HCT116 (cell line): ENCODE results near the gene ARHGAP40. TPM values are rescaled to one million over a fixed set of nuclear protein-coding genes. Genes with fewer than 3 reads are reported as not detected.
A peak's percentile ranks its signal among the peaks of the same experiment; 100 is the strongest.

Source experiments
- ATAC-seq: fragments of 200-7000 bp; cut with Tn5 transposase; 2 replicates; pipeline ENCODE4 v1.9.1; 2020; ENCODE audit warnings: mild to moderate bottlenecking, moderate library complexity
- Bru-seq: library from RNA; stranded (reverse); fragments of 400-500 nt; gene quantifications from one replicate; lab custom pipeline; 2021; lab: Mats Ljungman, UMichigan
- BruChase-seq, 2 experiments: library from RNA; stranded (reverse); fragments of 400-500 nt; gene quantifications; one replicate each; lab custom pipeline; 2021; lab: Mats Ljungman, UMichigan
- BruUV-seq: library from RNA; stranded (reverse); fragments of 400-500 nt; replicated peaks from 2 replicates; lab custom pipeline; 2021; lab: Mats Ljungman, UMichigan
- CTCF ChIA-PET: fragments of 300-600 bp; sonication (Branson Sonifier 250); formaldehyde crosslinking; loops from one replicate; lab custom pipeline; 2021; ENCODE audit warnings: antibody characterized with exemption; lab: Charles Lee
- POLR2A ChIA-PET: fragments of 300-600, 350-600 bp; sonication (Branson Sonifier 250); formaldehyde crosslinking; loops from one replicate; lab custom pipeline; 2021; ENCODE audit warnings: antibody characterized with exemption; lab: Charles Lee
- RAD21 ChIA-PET, 2 experiments: fragments of 300-600 bp; sonication (Branson Sonifier 250); formaldehyde crosslinking; loops; one replicate each; lab custom pipeline; 2023; ENCODE audit warnings: low total read pairs in 2 of 2; ENCODE audit not compliant: uncharacterized antibody in 2 of 2, unreplicated experiment in 2 of 2, low non-redundant PET in 1 of 2; lab: Charles Lee
- DNase-seq: peaks from one replicate; pipeline ENCODE4 v3.0.0-alpha.2; 2010; ENCODE audit warnings: low read depth, low spot score
- H2AFZ ChIP-seq: fragments of 200-600 bp; shearing (Covaris generic), sonication (generic); 2 replicates; pipeline ENCODE4 v1.6.1; 2017; ENCODE audit warnings: low read depth, mixed run types, mixed read lengths, antibody characterized with exemption, low read length; ENCODE audit not compliant: poor library complexity, severe bottlenecking
- H3K27ac ChIP-seq: 2 replicates; pipeline ENCODE4 v1.5.1; 2012; ENCODE audit warnings: low read depth, low read length
- H3K27me3 ChIP-seq: fragments of 200-600 bp; sonication (generic); 2 replicates; pipeline ENCODE4 v1.6.1; 2016; ENCODE audit warnings: mixed run types, low read length, mixed read lengths; ENCODE audit not compliant: insufficient read depth
- H3K36me3 ChIP-seq, 2 experiments: fragments of 200-500 bp in 1 of 2; fragments of 200-600 bp in 1 of 2; sonication (Bioruptor generic) in 1 of 2; sonication (generic) in 1 of 2; 2 replicates each; pipeline versions ENCODE4 v1.5.1 to v1.6.1; 2014 to 2016; ENCODE audit warnings: low read length in 2 of 2, inconsistent platforms in 1 of 2, mixed read lengths in 1 of 2, mixed run types in 1 of 2; ENCODE audit not compliant: insufficient read depth in 2 of 2, control insufficient read depth in 1 of 2
- H3K4me1 ChIP-seq, 2 experiments: fragments of 200-600 bp in 1 of 2; sonication (generic) in 1 of 2; 2 replicates each; pipeline versions ENCODE4 v1.5.1 to v1.6.1; 2012 to 2017; ENCODE audit warnings: low read length in 2 of 2, inconsistent platforms in 1 of 2, mild to moderate bottlenecking in 1 of 2, mixed read lengths in 1 of 2, mixed run types in 1 of 2, moderate library complexity in 1 of 2; ENCODE audit not compliant: insufficient read depth in 2 of 2, control insufficient read depth in 1 of 2
- H3K4me2 ChIP-seq: fragments of 200-600 bp; sonication (generic); 2 replicates; pipeline ENCODE4 v1.6.1; 2017; ENCODE audit warnings: mixed run types, low read length, mixed read lengths
- H3K4me3 ChIP-seq, 2 experiments: fragments of 200-600 bp in 1 of 2; sonication (generic) in 1 of 2; replicated peaks in 1 of 2; 2 replicates each; pipeline ENCODE4 v1.5.1; 2011 to 2016; ENCODE audit warnings: low read length in 2 of 2, control low read depth in 1 of 2, low read depth in 1 of 2, mild to moderate bottlenecking in 1 of 2, mixed read lengths in 1 of 2, mixed run types in 1 of 2
- H3K79me2 ChIP-seq: fragments of 200-600 bp; sonication (generic); 2 replicates; pipeline ENCODE4 v1.6.1; 2017; ENCODE audit warnings: mild to moderate bottlenecking, mixed run types, low read length, moderate library complexity, mixed read lengths; ENCODE audit not compliant: insufficient read depth
- H3K9ac ChIP-seq: fragments of 200-600 bp; sonication (generic); 2 replicates; pipeline ENCODE4 v1.6.1; 2016; ENCODE audit warnings: low read length, mixed read lengths
- H3K9me2 ChIP-seq: fragments of 200-600 bp; sonication (generic), shearing (Covaris generic); 2 replicates; pipeline ENCODE4 v1.6.1; 2017; ENCODE audit warnings: mixed run types, mild to moderate bottlenecking, moderate library complexity; ENCODE audit not compliant: insufficient read depth
- H3K9me3 ChIP-seq, 2 experiments: fragments of 200-500 bp in 1 of 2; fragments of 200-600 bp in 1 of 2; sonication (Bioruptor generic) in 1 of 2; sonication (generic) in 1 of 2; 2 replicates each; pipeline ENCODE4 v1.6.1; 2014 to 2017; ENCODE audit warnings: low read length in 2 of 2, mixed read lengths in 2 of 2, inconsistent platforms in 1 of 2, low read depth in 1 of 2, mild to moderate bottlenecking in 1 of 2, mixed run types in 1 of 2, moderate library complexity in 1 of 2; ENCODE audit not compliant: control insufficient read depth in 1 of 2, insufficient read depth in 1 of 2
- H4K20me1 ChIP-seq: fragments of 200-600 bp; sonication (generic), shearing (Covaris generic); 2 replicates; pipeline ENCODE4 v1.6.1; 2017; ENCODE audit warnings: mixed run types, mild to moderate bottlenecking, moderate library complexity; ENCODE audit not compliant: insufficient read depth
- CBX3 ChIP-seq: IDR thresholded peaks from 2 replicates; pipeline ENCODE4 v1.6.1; 2012; ENCODE audit warnings: low read depth
- CEBPB ChIP-seq: IDR thresholded peaks from 2 replicates; pipeline ENCODE4 v1.6.1; 2012; ENCODE audit warnings: low read depth
- ELF1 ChIP-seq: IDR thresholded peaks from 2 replicates; pipeline ENCODE4 v1.6.1; 2012; ENCODE audit warnings: low read depth, borderline replicate concordance
- FOSL1 ChIP-seq: IDR thresholded peaks from 2 replicates; pipeline ENCODE4 v1.6.1; 2012; ENCODE audit warnings: low read depth
- JUND ChIP-seq: IDR thresholded peaks from 2 replicates; pipeline ENCODE4 v1.6.1; 2012
- POLR2A ChIP-seq: IDR thresholded peaks from 2 replicates; pipeline ENCODE4 v1.7.0; 2011; ENCODE audit warnings: borderline replicate concordance; ENCODE audit not compliant: insufficient read depth, insufficient read length; ENCODE audit errors: extremely low read depth
- POLR2AphosphoS5 ChIP-seq: IDR thresholded peaks from 2 replicates; pipeline ENCODE4 v1.6.1; 2011; ENCODE audit warnings: mild to moderate bottlenecking, low read depth, low read length, moderate library complexity
- SIN3A ChIP-seq: IDR thresholded peaks from 2 replicates; pipeline ENCODE4 v1.6.1; 2012; ENCODE audit warnings: low read depth
- SRF ChIP-seq: IDR thresholded peaks from 2 replicates; pipeline ENCODE4 v1.6.1; 2012; ENCODE audit warnings: low read depth
- TCF7L2 ChIP-seq: IDR thresholded peaks from 2 replicates; pipeline ENCODE4 v1.7.0; 2011; ENCODE audit warnings: borderline replicate concordance, inconsistent platforms; ENCODE audit not compliant: insufficient read depth, insufficient read length; ENCODE audit errors: extremely low read depth
- YY1 ChIP-seq: IDR thresholded peaks from 2 replicates; pipeline ENCODE4 v1.6.1; 2011; ENCODE audit warnings: low read length, low read depth, moderate library complexity, mild to moderate bottlenecking; ENCODE audit not compliant: insufficient replicate concordance; ENCODE audit errors: extremely low read depth
- ZFX ChIP-seq: fragments of 450-650 bp; IDR thresholded peaks from 2 replicates; pipeline ENCODE4 v1.6.1; 2017
- intact Hi-C: fragments of 100-400 bp; cut with micrococcal nuclease; formaldehyde crosslinking; loops from 2 replicates; pipeline ENCODE4 v1.10.0; 2022
- long read RNA-seq: library from polyadenylated mRNA; unstranded; transcript quantifications from one replicate; pipeline ENCODE4 v2.0.0, GENCODE V29; 2021; ENCODE audit not compliant: unreplicated experiment
- polyA plus RNA-seq: library from polyadenylated mRNA; unstranded; fragments of >200 nt; gene quantifications from 2 replicates; pipeline ENCODE4 v1.2.1, GENCODE V29; 2012; ENCODE audit warnings: missing spikeins
- total RNA-seq: library from RNA; stranded (reverse); gene quantifications from one replicate; pipeline ENCODE4 v1.2.1, GENCODE V29; 2021; ENCODE audit not compliant: unreplicated experiment
- TF ChIP-seq, protein P1 (sequence below): IDR thresholded peaks from 2 replicates; pipeline ENCODE4 v1.6.1; 2012; ENCODE audit warnings: low read depth
- TF ChIP-seq, protein P2 (sequence below): IDR thresholded peaks from 2 replicates; pipeline ENCODE4 v1.6.1; 2012
- TF ChIP-seq, protein P3 (sequence below), 3 experiments: fragments of 200-600 bp in 1 of 3; sonication (generic) in 1 of 3; IDR thresholded peaks in 2 of 3; conservative IDR thresholded peaks in 1 of 3; 2 replicates each; pipeline ENCODE4 v1.5.1; 2012 to 2017; ENCODE audit warnings: low read depth in 2 of 3, low read length in 2 of 3, antibody characterized with exemption in 1 of 3, borderline replicate concordance in 1 of 3, control low read depth in 1 of 3, mild to moderate bottlenecking in 1 of 3, mixed read lengths in 1 of 3, mixed run types in 1 of 3, moderate library complexity in 1 of 3; ENCODE audit not compliant: insufficient read depth in 1 of 3
- TF ChIP-seq, protein P4 (sequence below): IDR thresholded peaks from 2 replicates; pipeline ENCODE4 v1.6.1; 2011; ENCODE audit warnings: mild to moderate bottlenecking, low read length, moderate library complexity; ENCODE audit not compliant: insufficient replicate concordance; ENCODE audit errors: extremely low read depth

ARHGAP40 gene
- total RNA-seq = 3.4 TPM
- polyA plus RNA-seq = 3.8 and 4.6 TPM in 2 replicates
- Bru-seq, nascent RNA = percentile 55 among the genes with signal in this experiment
- BruChase-seq, experiment 1, labeled RNA remaining after a 6-hour chase = percentile 51 among the genes with signal in this experiment
- BruChase-seq, experiment 2, labeled RNA remaining after a 2-hour chase = percentile 52 among the genes with signal in this experiment
- long read RNA-seq, partial matches to known transcripts = 0 of 2 reads
- long read RNA-seq, other reads (novel, unspliced or antisense) = 2 of 2 reads

DNA sequence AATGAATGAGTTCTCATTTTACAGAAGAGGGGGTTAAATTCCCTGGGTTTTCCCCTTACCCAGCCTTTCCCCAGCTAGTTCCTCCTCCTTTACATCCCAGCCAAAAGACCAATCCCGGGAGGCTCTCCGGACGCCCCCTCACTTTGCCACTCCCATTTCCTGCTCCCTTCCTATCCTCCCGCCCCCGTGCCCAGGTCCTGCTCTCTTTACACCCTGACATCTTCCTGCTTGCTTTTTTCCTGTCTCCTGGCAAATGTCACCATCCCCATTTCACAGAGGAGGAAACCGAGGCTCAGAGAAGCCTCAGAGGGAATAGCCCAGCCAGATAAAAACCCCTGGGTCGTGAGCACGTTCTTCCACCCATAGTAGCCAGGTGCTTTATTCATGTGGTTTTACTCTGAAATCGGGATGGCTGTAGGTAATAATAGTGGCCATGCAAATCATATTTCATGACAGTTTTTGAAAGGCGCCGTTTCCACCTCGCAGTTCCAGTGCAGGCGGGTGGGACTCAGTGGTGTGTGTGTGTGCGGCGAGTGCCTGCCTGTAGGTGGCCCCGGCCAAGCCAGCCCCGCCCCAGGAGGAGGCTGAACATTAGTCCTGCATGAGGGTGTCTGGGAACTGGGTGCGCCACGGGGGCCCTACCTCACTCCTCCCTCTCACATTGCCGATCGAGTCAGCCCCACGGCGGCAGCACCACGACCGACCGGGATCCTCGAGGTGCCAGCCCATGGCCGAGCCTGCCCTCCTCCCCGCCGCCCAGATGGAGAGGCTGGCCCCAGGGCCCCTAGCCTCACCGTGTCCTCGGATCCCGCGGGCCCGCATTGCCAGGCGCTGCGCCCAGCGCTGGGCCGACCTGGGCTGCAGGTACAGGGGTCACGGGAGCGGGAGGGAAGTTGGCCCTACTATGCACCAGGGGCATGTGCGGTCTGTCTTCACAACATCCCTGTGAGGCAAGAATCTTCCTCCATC is at the start of gene ARHGAP40:
TSS of gene ARHGAP40 (plus strand) at position 594 of the 969 bp plus-strand sequence.
- Histone ChIP-seq H3K9ac (peak within 1 kb of the TSS; percentile 58), H3K27me3 (no peaks in the 10 kb centered on the region), H3K4me2 (peak within 1 kb of the TSS; percentile 98), H3K4me3 (peak within 1 kb of the TSS; percentile 58 to 68), H3K79me2 (no peaks in the 10 kb centered on the region), H3K27ac (peak within 1 kb of the TSS; percentile 49; the same call in 1 of the 2 replicates), H3K4me1 (peaks cover 16 to 32% of the 10 kb centered on the region in 2 experiments), H2AFZ (peak within 1 kb of the TSS; percentile 100), H4K20me1 (no peaks in the 10 kb centered on the region), H3K36me3 (no peaks in the 10 kb centered on the region), H3K9me2 (no peaks in the 10 kb centered on the region), H3K9me3 (no peaks in the 10 kb centered on the region)
- POLR2A ChIA-PET = interaction anchor here (0.6 kb wide), 1 partner anchor 208 kb away, joined by 3 read pairs; no protein-coding TSS in a partner anchor
- peak; percentile 99 for ATAC-seq
- CTCF ChIA-PET = no interaction called here
- RAD21 ChIA-PET = no interaction called here
- no TSS peak for BruUV-seq
- peak; percentile 42 for DNase-seq
- intact Hi-C loops = no loop called here
- TF ChIP-seq ELF1 (no peak), SRF (no peak), JUND (no peak), POLR2AphosphoS5 (peak; percentile 50), YY1 (no peak), TCF7L2 (no peak), CEBPB (no peak), SIN3A (no peak), CBX3 (0 out of 2 replicates have a peak, but pooled peaks have one; percentile 10), ZFX (no peak), POLR2A (no peak), FOSL1 (no peak)
- TF ChIP-seq, protein P1, sequence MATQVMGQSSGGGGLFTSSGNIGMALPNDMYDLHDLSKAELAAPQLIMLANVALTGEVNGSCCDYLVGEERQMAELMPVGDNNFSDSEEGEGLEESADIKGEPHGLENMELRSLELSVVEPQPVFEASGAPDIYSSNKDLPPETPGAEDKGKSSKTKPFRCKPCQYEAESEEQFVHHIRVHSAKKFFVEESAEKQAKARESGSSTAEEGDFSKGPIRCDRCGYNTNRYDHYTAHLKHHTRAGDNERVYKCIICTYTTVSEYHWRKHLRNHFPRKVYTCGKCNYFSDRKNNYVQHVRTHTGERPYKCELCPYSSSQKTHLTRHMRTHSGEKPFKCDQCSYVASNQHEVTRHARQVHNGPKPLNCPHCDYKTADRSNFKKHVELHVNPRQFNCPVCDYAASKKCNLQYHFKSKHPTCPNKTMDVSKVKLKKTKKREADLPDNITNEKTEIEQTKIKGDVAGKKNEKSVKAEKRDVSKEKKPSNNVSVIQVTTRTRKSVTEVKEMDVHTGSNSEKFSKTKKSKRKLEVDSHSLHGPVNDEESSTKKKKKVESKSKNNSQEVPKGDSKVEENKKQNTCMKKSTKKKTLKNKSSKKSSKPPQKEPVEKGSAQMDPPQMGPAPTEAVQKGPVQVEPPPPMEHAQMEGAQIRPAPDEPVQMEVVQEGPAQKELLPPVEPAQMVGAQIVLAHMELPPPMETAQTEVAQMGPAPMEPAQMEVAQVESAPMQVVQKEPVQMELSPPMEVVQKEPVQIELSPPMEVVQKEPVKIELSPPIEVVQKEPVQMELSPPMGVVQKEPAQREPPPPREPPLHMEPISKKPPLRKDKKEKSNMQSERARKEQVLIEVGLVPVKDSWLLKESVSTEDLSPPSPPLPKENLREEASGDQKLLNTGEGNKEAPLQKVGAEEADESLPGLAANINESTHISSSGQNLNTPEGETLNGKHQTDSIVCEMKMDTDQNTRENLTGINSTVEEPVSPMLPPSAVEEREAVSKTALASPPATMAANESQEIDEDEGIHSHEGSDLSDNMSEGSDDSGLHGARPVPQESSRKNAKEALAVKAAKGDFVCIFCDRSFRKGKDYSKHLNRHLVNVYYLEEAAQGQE = no peak
- TF ChIP-seq, protein P2, sequence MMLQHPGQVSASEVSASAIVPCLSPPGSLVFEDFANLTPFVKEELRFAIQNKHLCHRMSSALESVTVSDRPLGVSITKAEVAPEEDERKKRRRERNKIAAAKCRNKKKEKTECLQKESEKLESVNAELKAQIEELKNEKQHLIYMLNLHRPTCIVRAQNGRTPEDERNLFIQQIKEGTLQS = no peak
- TF ChIP-seq, protein P3, sequence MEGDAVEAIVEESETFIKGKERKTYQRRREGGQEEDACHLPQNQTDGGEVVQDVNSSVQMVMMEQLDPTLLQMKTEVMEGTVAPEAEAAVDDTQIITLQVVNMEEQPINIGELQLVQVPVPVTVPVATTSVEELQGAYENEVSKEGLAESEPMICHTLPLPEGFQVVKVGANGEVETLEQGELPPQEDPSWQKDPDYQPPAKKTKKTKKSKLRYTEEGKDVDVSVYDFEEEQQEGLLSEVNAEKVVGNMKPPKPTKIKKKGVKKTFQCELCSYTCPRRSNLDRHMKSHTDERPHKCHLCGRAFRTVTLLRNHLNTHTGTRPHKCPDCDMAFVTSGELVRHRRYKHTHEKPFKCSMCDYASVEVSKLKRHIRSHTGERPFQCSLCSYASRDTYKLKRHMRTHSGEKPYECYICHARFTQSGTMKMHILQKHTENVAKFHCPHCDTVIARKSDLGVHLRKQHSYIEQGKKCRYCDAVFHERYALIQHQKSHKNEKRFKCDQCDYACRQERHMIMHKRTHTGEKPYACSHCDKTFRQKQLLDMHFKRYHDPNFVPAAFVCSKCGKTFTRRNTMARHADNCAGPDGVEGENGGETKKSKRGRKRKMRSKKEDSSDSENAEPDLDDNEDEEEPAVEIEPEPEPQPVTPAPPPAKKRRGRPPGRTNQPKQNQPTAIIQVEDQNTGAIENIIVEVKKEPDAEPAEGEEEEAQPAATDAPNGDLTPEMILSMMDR (IDR thresholded peaks at IDR 0.05 in 2 of 3, conservative IDR thresholded peaks at IDR 0.05 in 1 of 3; ENCODE audit: borderline replicate concordance in 1 of 3, insufficient read depth in 1 of 3, low read depth in 2 of 3, low read length in 2 of 3) = peak in 2 of 3 experiments; percentile 52 to 60; a peak in 4 of 6 replicates
- TF ChIP-seq, protein P4, sequence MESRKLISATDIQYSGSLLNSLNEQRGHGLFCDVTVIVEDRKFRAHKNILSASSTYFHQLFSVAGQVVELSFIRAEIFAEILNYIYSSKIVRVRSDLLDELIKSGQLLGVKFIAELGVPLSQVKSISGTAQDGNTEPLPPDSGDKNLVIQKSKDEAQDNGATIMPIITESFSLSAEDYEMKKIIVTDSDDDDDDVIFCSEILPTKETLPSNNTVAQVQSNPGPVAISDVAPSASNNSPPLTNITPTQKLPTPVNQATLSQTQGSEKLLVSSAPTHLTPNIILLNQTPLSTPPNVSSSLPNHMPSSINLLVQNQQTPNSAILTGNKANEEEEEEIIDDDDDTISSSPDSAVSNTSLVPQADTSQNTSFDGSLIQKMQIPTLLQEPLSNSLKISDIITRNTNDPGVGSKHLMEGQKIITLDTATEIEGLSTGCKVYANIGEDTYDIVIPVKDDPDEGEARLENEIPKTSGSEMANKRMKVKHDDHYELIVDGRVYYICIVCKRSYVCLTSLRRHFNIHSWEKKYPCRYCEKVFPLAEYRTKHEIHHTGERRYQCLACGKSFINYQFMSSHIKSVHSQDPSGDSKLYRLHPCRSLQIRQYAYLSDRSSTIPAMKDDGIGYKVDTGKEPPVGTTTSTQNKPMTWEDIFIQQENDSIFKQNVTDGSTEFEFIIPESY = no peak
